Natural killer cell (primary cell): ENCODE results near the gene HSPA12A. TPM values are rescaled to one million over a fixed set of nuclear protein-coding genes. Genes with fewer than 3 reads are reported as not detected.

Experiments used
- ATAC-seq, 3 donors: fragments of 150-1000 bp in 2 of 3; fragments of 200-7000 bp in 1 of 3; cut with Tn5 transposase; 1 replicate in 1 of 3; 2 replicates in 2 of 3; pipeline ENCODE4 v1.10.0; 2021; ENCODE audit warnings: mild to moderate bottlenecking in 2 of 3, moderate library complexity in 2 of 3
- DNase-seq, 2 donors: peaks; one replicate each; pipeline versions ENCODE4 v3.0.0 to v3.0.0-alpha.2; 2013 to 2021; ENCODE audit warnings: mixed read lengths in 1 of 2
- H3K27ac ChIP-seq: one replicate; pipeline ENCODE4 v1.5.1; 2013; ENCODE audit warnings: mild to moderate bottlenecking, low read length
- H3K27me3 ChIP-seq: one replicate; pipeline ENCODE4 v1.6.1; 2013; ENCODE audit warnings: low read length; ENCODE audit not compliant: control insufficient read depth, insufficient read depth
- H3K36me3 ChIP-seq: one replicate; pipeline ENCODE4 v1.6.1; 2013; ENCODE audit warnings: low read length; ENCODE audit not compliant: control insufficient read depth, insufficient read depth
- H3K4me1 ChIP-seq: one replicate; pipeline ENCODE4 v1.6.1; 2013; ENCODE audit warnings: low read length; ENCODE audit not compliant: control insufficient read depth, insufficient read depth
- H3K4me3 ChIP-seq: one replicate; pipeline ENCODE4 v1.5.1; 2013; ENCODE audit warnings: low read length
- H3K9me3 ChIP-seq: one replicate; pipeline ENCODE4 v1.6.1; 2013; ENCODE audit warnings: low read length; ENCODE audit not compliant: control insufficient read depth, insufficient read depth
- H3K27ac Mint-ChIP-seq, 2 donors: one replicate each; pipeline ENCODE4 v1.8.0; 2022; ENCODE audit warnings: mild to moderate bottlenecking in 2 of 2, mixed read lengths in 2 of 2, moderate library complexity in 1 of 2
- H3K27me3 Mint-ChIP-seq, 2 donors: one replicate each; pipeline ENCODE4 v1.8.0; 2022; ENCODE audit warnings: low read depth in 2 of 2, mixed read lengths in 2 of 2
- H3K36me3 Mint-ChIP-seq: one replicate; pipeline ENCODE4 v1.8.0; 2022; ENCODE audit warnings: mixed read lengths
- H3K4me1 Mint-ChIP-seq, 2 donors: one replicate each; pipeline ENCODE4 v1.8.0; 2022; ENCODE audit warnings: mixed read lengths in 2 of 2
- H3K4me3 Mint-ChIP-seq: one replicate; pipeline ENCODE4 v1.8.0; 2022; ENCODE audit warnings: mild to moderate bottlenecking, moderate library complexity, mixed read lengths
- H3K9me3 Mint-ChIP-seq, 2 donors: one replicate each; pipeline ENCODE4 v1.8.0; 2022; ENCODE audit warnings: mixed read lengths in 2 of 2
- WGBS: methylation state at CpG from one replicate; pipeline ENCODE4 v1.1.7; 2013; ENCODE audit warnings: missing lambda C conversion rate; ENCODE audit not compliant: insufficient coverage; 5-methylcytosine and 5-hydroxymethylcytosine counted together
- intact Hi-C: fragments of 100-400 bp; cut with micrococcal nuclease; formaldehyde crosslinking; loops from one replicate; pipeline ENCODE4 v1.14.2; 2022
- total RNA-seq, 4 donors: library from RNA; stranded (reverse); fragments of 120-200 nt in 1 of 4; gene quantifications; one replicate each; pipeline versions ENCODE4 v1.2.3 to v1.2.4, GENCODE V29; 2013 to 2022
- TF ChIP-seq, protein P1 (sequence below): fragments of 200-600 bp; IDR thresholded peaks from one replicate; pipeline ENCODE4 v1.8.0; 2022; ENCODE audit warnings: antibody characterized with exemption

Gene HSPA12A
- total RNA-seq, 3 donors from 2014 or later (not counting 1 experiment from before 2014, with no cell fraction given) = 0.43 TPM; not detected in 2

DNA sequence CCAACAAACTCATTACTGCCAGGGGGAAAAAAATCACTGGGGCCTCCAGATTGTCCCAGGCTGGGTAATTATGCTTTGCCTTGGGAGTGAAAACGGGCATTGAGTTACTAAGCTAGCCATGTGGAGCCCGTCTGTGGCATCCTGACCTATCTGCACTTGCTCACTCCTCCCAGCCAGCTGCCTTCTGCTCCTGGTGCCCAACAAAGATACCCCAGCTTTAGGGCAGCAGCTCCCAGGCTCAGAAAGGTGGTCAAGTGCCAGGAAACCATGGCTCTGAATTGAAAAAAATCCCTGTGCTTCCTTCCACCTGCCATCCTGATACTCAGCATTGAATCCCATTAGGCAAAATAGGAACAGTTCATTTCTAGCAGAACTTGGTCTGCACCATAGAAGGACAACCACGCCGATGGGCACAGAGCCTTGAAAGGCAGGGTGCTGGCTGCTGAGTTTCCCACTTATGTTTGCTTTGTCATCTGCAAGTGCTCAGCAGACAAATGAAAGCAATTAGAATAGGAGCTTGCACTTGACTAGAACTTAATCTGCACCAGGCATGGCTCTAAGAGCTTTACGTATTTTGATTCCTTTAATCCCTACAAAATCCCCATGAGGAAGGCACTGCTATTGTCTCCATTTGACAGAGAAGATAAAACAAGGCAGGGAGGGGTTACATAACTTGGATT, 42.8 kb downstream of the HSPA12A start:
- 80% methylated on average over 5 of the region's 5 CpGs for WGBS
- Histone ChIP-seq H3K4me3 (no peak overlapping the region), H3K27me3 (no peaks in the 10 kb centered on the region), H3K36me3 (no peaks in the 10 kb centered on the region), H3K27ac (no peak overlapping the region), H3K9me3 (no peaks in the 10 kb centered on the region), H3K4me1 (no peaks in the 10 kb centered on the region)
- TF ChIP-seq, protein P1, sequence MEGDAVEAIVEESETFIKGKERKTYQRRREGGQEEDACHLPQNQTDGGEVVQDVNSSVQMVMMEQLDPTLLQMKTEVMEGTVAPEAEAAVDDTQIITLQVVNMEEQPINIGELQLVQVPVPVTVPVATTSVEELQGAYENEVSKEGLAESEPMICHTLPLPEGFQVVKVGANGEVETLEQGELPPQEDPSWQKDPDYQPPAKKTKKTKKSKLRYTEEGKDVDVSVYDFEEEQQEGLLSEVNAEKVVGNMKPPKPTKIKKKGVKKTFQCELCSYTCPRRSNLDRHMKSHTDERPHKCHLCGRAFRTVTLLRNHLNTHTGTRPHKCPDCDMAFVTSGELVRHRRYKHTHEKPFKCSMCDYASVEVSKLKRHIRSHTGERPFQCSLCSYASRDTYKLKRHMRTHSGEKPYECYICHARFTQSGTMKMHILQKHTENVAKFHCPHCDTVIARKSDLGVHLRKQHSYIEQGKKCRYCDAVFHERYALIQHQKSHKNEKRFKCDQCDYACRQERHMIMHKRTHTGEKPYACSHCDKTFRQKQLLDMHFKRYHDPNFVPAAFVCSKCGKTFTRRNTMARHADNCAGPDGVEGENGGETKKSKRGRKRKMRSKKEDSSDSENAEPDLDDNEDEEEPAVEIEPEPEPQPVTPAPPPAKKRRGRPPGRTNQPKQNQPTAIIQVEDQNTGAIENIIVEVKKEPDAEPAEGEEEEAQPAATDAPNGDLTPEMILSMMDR = no peak
- intact Hi-C loops = no loop called here
- Mint-ChIP-seq H3K4me3 (no peak overlapping the region), H3K27ac (no peak overlapping the region), H3K4me1 (no peaks in the 10 kb centered on the region), H3K27me3 (peaks cover 10 to 14% of the 10 kb centered on the region in 2 donors), H3K9me3 (no peaks in the 10 kb centered on the region), H3K36me3 (no peaks in the 10 kb centered on the region)
- no peak for DNase-seq
- no peak for ATAC-seq

DNA sequence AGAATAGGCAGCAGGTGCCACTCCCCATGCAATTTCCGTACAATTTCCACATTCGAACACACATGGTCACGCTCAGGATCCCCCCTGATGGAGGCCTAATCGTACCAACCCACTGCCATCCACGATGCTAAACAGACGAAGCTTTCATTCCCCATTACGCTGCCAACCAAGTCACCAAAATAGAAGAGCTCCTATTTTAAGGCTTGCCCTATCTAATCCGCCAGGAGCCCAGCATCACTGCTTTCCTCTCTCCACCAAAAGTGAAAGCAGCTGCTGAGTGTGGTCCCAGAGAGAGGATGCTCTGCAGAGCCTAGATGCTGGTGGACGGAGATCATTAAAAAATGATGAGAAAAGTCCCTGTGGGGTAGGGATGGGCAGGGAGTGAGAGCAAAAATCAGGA, 43.3 kb downstream of the HSPA12A start:
- TF ChIP-seq, protein P1 = no peak
- peaks cover 11 to 14% of the 10 kb centered on the region in 2 donors for H3K27me3 Mint-ChIP-seq
- no peak for ATAC-seq
- Histone ChIP-seq H3K4me3 (no peak overlapping the region), H3K9me3 (no peaks in the 10 kb centered on the region), H3K36me3 (no peaks in the 10 kb centered on the region), H3K4me1 (no peaks in the 10 kb centered on the region), H3K27ac (no peak overlapping the region), H3K27me3 (no peaks in the 10 kb centered on the region)
- no peaks in the 10 kb centered on the region for H3K9me3 Mint-ChIP-seq
- 81% methylated on average over 9 of the region's 9 CpGs for WGBS
- no peaks in the 10 kb centered on the region for H3K4me1 Mint-ChIP-seq
- no peak overlapping the region for H3K4me3 Mint-ChIP-seq
- DNase-seq = no peak
- H3K36me3 Mint-ChIP-seq = no peaks in the 10 kb centered on the region
- no peak overlapping the region for H3K27ac Mint-ChIP-seq
- intact Hi-C loops = no loop called here

DNA sequence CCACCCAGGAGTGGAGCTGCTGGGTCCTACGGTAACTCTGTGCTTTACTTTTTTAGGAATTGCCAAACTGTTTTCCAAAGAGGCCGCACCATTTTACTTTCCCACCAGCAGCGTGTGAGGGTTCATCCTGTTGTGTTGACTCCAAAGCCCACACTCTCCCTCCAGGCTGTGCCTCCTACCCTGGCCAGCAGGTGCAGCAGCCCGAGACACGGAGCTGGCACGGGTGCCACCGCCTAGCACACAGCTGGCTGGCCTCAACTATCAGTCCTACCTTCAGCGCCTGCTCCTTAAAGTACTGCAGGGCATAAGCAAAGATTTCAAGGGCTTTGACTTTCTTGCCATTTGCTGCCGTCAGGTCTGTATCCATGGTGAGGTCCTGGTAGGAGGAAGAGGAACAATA, 44.0 kb downstream of the HSPA12A start:
- no peak overlapping the region for H3K27ac ChIP-seq
- WGBS = 93% methylated on average over 9 of the region's 9 CpGs
- H3K4me3 ChIP-seq = no peak overlapping the region
- no peaks in the 10 kb centered on the region for H3K27me3 ChIP-seq
- TF ChIP-seq, protein P1 = no peak
- Mint-ChIP-seq H3K4me3 (no peak overlapping the region), H3K36me3 (no peaks in the 10 kb centered on the region), H3K27ac (no peak overlapping the region), H3K27me3 (peaks cover 11 to 14% of the 10 kb centered on the region in 2 donors), H3K4me1 (no peaks in the 10 kb centered on the region), H3K9me3 (no peaks in the 10 kb centered on the region)
- intact Hi-C loops = no loop called here
- H3K4me1 ChIP-seq = no peaks in the 10 kb centered on the region
- no peaks in the 10 kb centered on the region for H3K36me3 ChIP-seq
- no peak for ATAC-seq
- no peak for DNase-seq
- H3K9me3 ChIP-seq = no peaks in the 10 kb centered on the region

DNA sequence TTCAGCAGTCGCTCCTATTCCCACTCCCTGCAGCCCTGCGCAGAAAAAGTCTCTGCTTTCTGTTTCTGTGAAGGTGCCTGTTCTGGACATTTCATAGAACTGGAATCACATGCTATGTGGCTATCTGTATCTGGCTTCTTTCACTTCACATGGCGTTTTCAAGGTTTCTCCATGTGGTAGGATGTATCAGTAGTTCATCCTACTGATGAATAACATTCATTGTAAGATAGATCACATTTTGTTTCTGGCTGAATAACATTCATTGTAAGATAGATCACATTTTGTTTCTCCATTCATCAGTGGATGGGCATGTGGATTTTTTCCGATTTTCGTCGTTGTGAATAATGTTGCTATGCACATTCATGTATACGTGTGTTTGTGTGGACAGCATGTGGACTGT, 44.5 kb downstream of the HSPA12A start:
- Mint-ChIP-seq H3K9me3 (no peaks in the 10 kb centered on the region), H3K27me3 (peaks cover 9 to 10% of the 10 kb centered on the region in 2 donors), H3K4me3 (no peak overlapping the region), H3K36me3 (no peaks in the 10 kb centered on the region), H3K27ac (no peak overlapping the region), H3K4me1 (no peaks in the 10 kb centered on the region)
- H3K4me1 ChIP-seq = no peaks in the 10 kb centered on the region
- DNase-seq = no peak
- no peaks in the 10 kb centered on the region for H3K27me3 ChIP-seq
- 93% methylated on average over 6 of the region's 7 CpGs for WGBS
- no peak overlapping the region for H3K4me3 ChIP-seq
- ATAC-seq = no peak
- H3K27ac ChIP-seq = no peak overlapping the region
- TF ChIP-seq, protein P1 = no peak
- no peaks in the 10 kb centered on the region for H3K36me3 ChIP-seq
- intact Hi-C loops = no loop called here
- no peaks in the 10 kb centered on the region for H3K9me3 ChIP-seq
